K562 (cell line): ENCODE measurements around the gene ENTREP3. TPM values are rescaled to one million over a fixed set of nuclear protein-coding genes. Genes with fewer than 3 reads are reported as not detected.
A peak's percentile ranks its signal among the peaks of the same experiment; 100 is the strongest.

Source experiments
- AFF4 ChIP-seq: sonication (generic); formaldehyde crosslinking; IDR thresholded peaks from 2 replicates; pipeline ENCODE4 v1.8.0; 2023; ENCODE audit warnings: mild to moderate bottlenecking, missing genetic modification reagents
- ARID1B ChIP-seq: fragments of 450-650 bp; IDR thresholded peaks from 2 replicates; pipeline ENCODE4 v1.6.1; 2016; ENCODE audit warnings: antibody characterized with exemption, mild to moderate bottlenecking, inconsistent platforms
- BDP1 ChIP-seq: IDR thresholded peaks from 3 replicates; pipeline ENCODE4 v1.6.1; 2011; ENCODE audit not compliant: insufficient read length, insufficient read depth
- BRF1 ChIP-seq: IDR thresholded peaks from 3 replicates; pipeline ENCODE4 v1.6.1; 2011; ENCODE audit warnings: borderline replicate concordance, mild to moderate bottlenecking; ENCODE audit not compliant: insufficient read length; ENCODE audit errors: extremely low read depth
- CBX1 ChIP-seq: sonication (generic); IDR thresholded peaks from 2 replicates; pipeline ENCODE4 v1.6.1; 2016; ENCODE audit warnings: antibody characterized with exemption, low read depth, mild to moderate bottlenecking
- CBX5 ChIP-seq: IDR thresholded peaks from 2 replicates; pipeline ENCODE4 v1.6.1; 2014; ENCODE audit warnings: low read depth, borderline replicate concordance
- CREB1 ChIP-seq, 2 experiments: sonication (generic) in 1 of 2; formaldehyde crosslinking in 1 of 2; IDR thresholded peaks; 2 replicates each; pipeline versions ENCODE4 v1.6.1 to v1.8.0; 2012 to 2022; ENCODE audit warnings: inconsistent platforms in 1 of 2, mild to moderate bottlenecking in 1 of 2, missing genetic modification reagents in 1 of 2, moderate library complexity in 1 of 2
- ESRRA ChIP-seq: fragments of 450-650 bp; IDR thresholded peaks from 2 replicates; pipeline ENCODE4 v1.6.1; 2014; ENCODE audit warnings: low read depth, mild to moderate bottlenecking, moderate library complexity, borderline replicate concordance
- KDM1A ChIP-seq, 2 experiments: fragments of 450-650 bp; IDR thresholded peaks; 2 replicates each; pipeline ENCODE4 v1.6.1; 2016; ENCODE audit warnings: mild to moderate bottlenecking in 2 of 2
- KDM2B ChIP-seq: fragments of 250-450 bp; sonication (Bioruptor Pico); IDR thresholded peaks from 2 replicates; pipeline ENCODE4 v1.8.0; 2021; ENCODE audit warnings: mild to moderate bottlenecking, moderate library complexity
- MBD2 ChIP-seq: sonication (generic); IDR thresholded peaks from 2 replicates; pipeline ENCODE4 v1.6.1; 2016; ENCODE audit warnings: low read depth, borderline replicate concordance
- MTA2 ChIP-seq: fragments of 450-650 bp; IDR thresholded peaks from 2 replicates; pipeline ENCODE4 v1.6.1; 2016; ENCODE audit warnings: low read depth
- NCOA2 ChIP-seq, 2 experiments: fragments of 450-650 bp; IDR thresholded peaks; 2 replicates each; pipeline ENCODE4 v1.6.1; 2018; ENCODE audit warnings: mild to moderate bottlenecking in 2 of 2, moderate library complexity in 1 of 2; ENCODE audit not compliant: partially characterized antibody in 2 of 2
- NELFE ChIP-seq: IDR thresholded peaks from 2 replicates; pipeline ENCODE4 v1.6.1; 2011; ENCODE audit warnings: mild to moderate bottlenecking; ENCODE audit not compliant: insufficient read depth, insufficient read length
- PHB ChIP-seq: fragments of 250-450 bp; sonication (Bioruptor Pico); IDR thresholded peaks from 2 replicates; pipeline ENCODE4 v1.5.0; 2021
- POLR2B ChIP-seq: fragments of 450-650 bp; IDR thresholded peaks from 2 replicates; pipeline ENCODE4 v1.6.1; 2018; ENCODE audit warnings: low read depth; ENCODE audit not compliant: partially characterized antibody
- POLR2G ChIP-seq: fragments of 200-400 bp; formaldehyde crosslinking; IDR thresholded peaks from 2 replicates; pipeline ENCODE4 v1.6.1; 2017; ENCODE audit warnings: low read depth, mild to moderate bottlenecking, antibody characterized with exemption, low read length, moderate library complexity
- RAD51 ChIP-seq: fragments of 450-650 bp; IDR thresholded peaks from 2 replicates; pipeline ENCODE4 v1.7.1; 2016; ENCODE audit warnings: low read depth, mild to moderate bottlenecking, borderline replicate concordance
- RBM39 ChIP-seq: fragments of 200-400 bp; formaldehyde crosslinking; optimal IDR thresholded peaks from 2 replicates; pipeline ENCODE3; 2018; ENCODE audit warnings: low read depth, low read length
- SNRNP70 ChIP-seq: fragments of 200-400 bp; formaldehyde crosslinking; optimal IDR thresholded peaks from 2 replicates; pipeline ENCODE3; 2017; ENCODE audit warnings: low read depth, low read length
- ZBTB17 ChIP-seq: fragments of 450-650 bp; formaldehyde crosslinking; IDR thresholded peaks from 2 replicates; pipeline ENCODE4 v1.4.0; 2020; ENCODE audit warnings: mild to moderate bottlenecking
- ZC3H4 ChIP-seq: sonication (generic); formaldehyde crosslinking; IDR thresholded peaks from 2 replicates; pipeline ENCODE4 v1.9.0; 2021; ENCODE audit warnings: missing genetic modification reagents, borderline replicate concordance
- ZKSCAN8 ChIP-seq: fragments of 200-800 bp; sonication (Bioruptor generic); IDR thresholded peaks from 2 replicates; pipeline ENCODE4 v1.6.1; 2016; ENCODE audit warnings: missing genetic modification characterization, missing compliant biosample characterization
- ZNF12 ChIP-seq: sonication (generic); formaldehyde crosslinking; IDR thresholded peaks from 2 replicates; pipeline ENCODE4 v1.4.0; 2020; ENCODE audit warnings: mild to moderate bottlenecking, missing genetic modification reagents
- ZNF121 ChIP-seq: sonication (generic); formaldehyde crosslinking; conservative IDR thresholded peaks from 2 replicates; pipeline ENCODE4 v1.8.0; 2022; ENCODE audit warnings: missing genetic modification reagents
- ZNF224 ChIP-seq: sonication (generic); formaldehyde crosslinking; IDR thresholded peaks from 2 replicates; pipeline ENCODE4 v1.8.0; 2022; ENCODE audit warnings: mild to moderate bottlenecking, missing genetic modification reagents
- ZNF311 ChIP-seq: fragments of 250-450 bp; sonication (Bioruptor Pico); IDR thresholded peaks from 2 replicates; pipeline ENCODE4 v1.4.0; 2020; ENCODE audit warnings: mild to moderate bottlenecking, moderate library complexity
- polyA plus RNA-seq, 8 experiments: library from polyadenylated mRNA; depleted of rRNA in 4 of 8; stranded (reverse) in 5 of 8; unstranded in 3 of 8; fragments of >200 nt; fragmentation: Nextera tagmentation in 2 of 8; fragmentation: Illumina TruSeq in 1 of 8; extraction: Ambion mirVana in 2 of 8; extraction: Trizol in 1 of 8; gene quantifications; 2 replicates each; pipeline versions ENCODE4 v1.2.1 to v1.2.3, GENCODE V29; 2011 to 2014; ENCODE audit warnings: inconsistent platforms in 1 of 8, missing spikeins in 1 of 8
- total RNA-seq, 7 experiments: library from RNA; depleted of rRNA in 6 of 7; stranded (reverse); fragments of >200 nt in 6 of 7; fragmentation: Illumina TruSeq in 2 of 7; extraction: Trizol in 2 of 7; gene quantifications; 2 replicates each; pipeline versions ENCODE4 v1.2.1 to v1.2.3, GENCODE V29; 2011 to 2021; ENCODE audit warnings: low replicate concordance in 1 of 7

The ENTREP3 gene
- total and polyA plus RNA-seq, 9 of the 15 experiments (the other 6 are each of a cell fraction or from before 2014, with no cell fraction given): 1.9 to 41.8 (median 5.9) TPM

GRCh38 chr1:155244368-155245162 is 10.7 kb downstream of the ENTREP3 start (continued):
- TF ChIP-seq AFF4 (CRISPR knock-in tag): peak; percentile 96
- TF ChIP-seq KDM2B (CRISPR knock-in tag): peak; percentile 96
- TF ChIP-seq BDP1: no peak
- TF ChIP-seq ESRRA: peak; percentile 68; the same call in 1 of the 2 replicates
- TF ChIP-seq RAD51: peak; percentile 74; the same call in 1 of the 2 replicates
- peak; percentile 86 to 91 for TF ChIP-seq KDM1A (IDR thresholded peaks at IDR 0.05)
- peak; percentile 97 for TF ChIP-seq POLR2G
- TF ChIP-seq ZNF121 (CRISPR knock-in tag): 0 out of 2 replicates have a peak, but pooled peaks have one; percentile 33
- TF ChIP-seq CBX5: peak; percentile 53; the same call in 1 of the 2 replicates
- no peak for TF ChIP-seq ZNF311
- peak; percentile 92 for TF ChIP-seq MBD2
- TF ChIP-seq PHB (CRISPR knock-in tag): no peak
- no peak for TF ChIP-seq BRF1
- TF ChIP-seq ARID1B: peak; percentile 92
- peak; percentile 76; the same call in 1 of the 2 replicates for TF ChIP-seq ZNF12 (CRISPR knock-in tag)
- peak; percentile 78 for TF ChIP-seq POLR2B
- no peak for TF ChIP-seq NCOA2 (IDR thresholded peaks at IDR 0.05; ENCODE audit: partially characterized antibody in 2 of 2)
- 0 out of 2 replicates have a peak, but pooled peaks have one; percentile 54 for TF ChIP-seq ZBTB17
- peak; percentile 89 for TF ChIP-seq MTA2
- peak; percentile 79 for TF ChIP-seq CREB1 (IDR thresholded peaks at IDR 0.05)
- TF ChIP-seq CREB1 (CRISPR knock-in tag; IDR thresholded peaks at IDR 0.05): peak; percentile 90
- peak; percentile 87; the same call in 1 of the 2 replicates for TF ChIP-seq ZNF224 (CRISPR knock-in tag)
- TF ChIP-seq SNRNP70: no peak
- TF ChIP-seq CBX1: peak; percentile 67; the same call in 1 of the 2 replicates
- TF ChIP-seq ZKSCAN8: peak; percentile 5; the same call in 1 of the 2 replicates
- TF ChIP-seq NELFE: no peak
- TF ChIP-seq ZC3H4 (CRISPR knock-in tag): no peak
- TF ChIP-seq RBM39: peak; percentile 99
